HepG2 (cell line): ENCODE results near the gene SLC29A2. TPM values are rescaled to one million over a fixed set of nuclear protein-coding genes. Genes with fewer than 3 reads are reported as not detected.
A peak's percentile ranks its signal among the peaks of the same experiment; 100 is the strongest.

Experiments
- ARNTL ChIP-seq: sonication (generic); formaldehyde crosslinking; IDR thresholded peaks from 2 replicates; pipeline ENCODE4 v1.4.0; 2020; ENCODE audit warnings: mild to moderate bottlenecking, missing genetic modification reagents
- CCAR2 ChIP-seq: fragments of 200-400 bp; formaldehyde crosslinking; optimal IDR thresholded peaks from 2 replicates; pipeline ENCODE3; 2018; ENCODE audit warnings: low read depth, mild to moderate bottlenecking, low read length, moderate library complexity
- CERS6 ChIP-seq: sonication (generic); formaldehyde crosslinking; IDR thresholded peaks from 2 replicates; pipeline ENCODE4 v1.5.0; 2020; ENCODE audit warnings: missing genetic modification reagents
- ETS1 ChIP-seq: sonication (generic); formaldehyde crosslinking; IDR thresholded peaks from 2 replicates; pipeline ENCODE4 v1.4.0; 2020; ENCODE audit warnings: missing genetic modification reagents
- FOXA3 ChIP-seq: IDR thresholded peaks from 2 replicates; pipeline ENCODE4 v1.6.1; 2016; ENCODE audit warnings: missing genetic modification reagents, missing compliant biosample characterization
- GTF2F1 ChIP-seq: fragments of 150-350 bp; IDR thresholded peaks from 2 replicates; pipeline ENCODE4 v1.6.1; 2014; ENCODE audit warnings: low read length
- HDAC2 ChIP-seq: sonication (generic); formaldehyde crosslinking; IDR thresholded peaks from 2 replicates; pipeline ENCODE4 v1.4.0; 2020; ENCODE audit warnings: missing genetic modification reagents
- HES4 ChIP-seq: sonication (generic); formaldehyde crosslinking; IDR thresholded peaks from 2 replicates; pipeline ENCODE4 v1.9.0; 2021; ENCODE audit warnings: mild to moderate bottlenecking, missing genetic modification reagents, borderline replicate concordance
- MBD4 ChIP-seq: IDR thresholded peaks from 2 replicates; pipeline ENCODE4 v1.6.1; 2012; ENCODE audit warnings: low read length, inconsistent platforms, borderline replicate concordance
- MED13 ChIP-seq: sonication (generic); formaldehyde crosslinking; IDR thresholded peaks from 2 replicates; pipeline ENCODE4 v1.5.0; 2020; ENCODE audit warnings: missing genetic modification reagents
- PTBP1 ChIP-seq: fragments of 200-400 bp; formaldehyde crosslinking; IDR thresholded peaks from 2 replicates; pipeline ENCODE4 v1.6.1; 2018; ENCODE audit warnings: low read length, low read depth; ENCODE audit not compliant: poor library complexity, severe bottlenecking
- RFX1 ChIP-seq: fragments of 450-650 bp; IDR thresholded peaks from 2 replicates; pipeline ENCODE4 v1.6.1; 2017
- RNF2 ChIP-seq: fragments of 450-650 bp; conservative IDR thresholded peaks from 2 replicates; pipeline ENCODE4 v1.6.1; 2016; ENCODE audit warnings: low read depth
- SALL1 ChIP-seq: sonication (generic); formaldehyde crosslinking; IDR thresholded peaks from 2 replicates; pipeline ENCODE4 v1.8.0; 2022; ENCODE audit warnings: mild to moderate bottlenecking, missing genetic modification reagents
- TFDP2 ChIP-seq: sonication (generic); formaldehyde crosslinking; IDR thresholded peaks from 2 replicates; pipeline ENCODE4 v1.4.0; 2020; ENCODE audit warnings: missing genetic modification reagents
- ZBTB44 ChIP-seq: sonication (generic); formaldehyde crosslinking; IDR thresholded peaks from 2 replicates; pipeline ENCODE4 v1.4.0; 2020; ENCODE audit warnings: missing genetic modification reagents
- ZNF232 ChIP-seq: sonication (generic); formaldehyde crosslinking; IDR thresholded peaks from 2 replicates; pipeline ENCODE4 v1.4.0; 2020; ENCODE audit warnings: missing genetic modification reagents, borderline replicate concordance
- ZNF572 ChIP-seq: sonication (generic); formaldehyde crosslinking; IDR thresholded peaks from 2 replicates; pipeline ENCODE4 v1.5.1; 2020; ENCODE audit warnings: mild to moderate bottlenecking, missing genetic modification reagents
- ZNF678 ChIP-seq: sonication (generic); formaldehyde crosslinking; IDR thresholded peaks from 2 replicates; pipeline ENCODE4 v1.4.0; 2020; ENCODE audit warnings: mild to moderate bottlenecking, missing genetic modification reagents
- ZNF704 ChIP-seq: sonication (generic); formaldehyde crosslinking; IDR thresholded peaks from 2 replicates; pipeline ENCODE4 v1.8.1; 2023; ENCODE audit warnings: mild to moderate bottlenecking, inconsistent platforms, moderate library complexity, missing genetic modification reagents, borderline replicate concordance
- ZSCAN29 ChIP-seq: sonication (generic); formaldehyde crosslinking; conservative IDR thresholded peaks from 2 replicates; pipeline ENCODE4 v1.4.0; 2020; ENCODE audit warnings: mild to moderate bottlenecking, missing genetic modification reagents
- polyA plus RNA-seq, 8 experiments: library from polyadenylated mRNA; depleted of rRNA in 3 of 8; stranded (reverse) in 7 of 8; unstranded in 1 of 8; fragments of >200 nt; fragmentation: Illumina TruSeq in 4 of 8; extraction: Trizol in 4 of 8; gene quantifications; 2 replicates each; pipeline versions ENCODE4 v1.2.1 to v1.2.3, GENCODE V29; 2011 to 2016; ENCODE audit warnings: low read depth in 4 of 8, missing spikeins in 1 of 8, mixed read lengths in 1 of 8; ENCODE audit not compliant: insufficient read depth in 1 of 8
- total RNA-seq, 5 experiments: library from RNA; depleted of rRNA; stranded (reverse); fragments of >200 nt; fragmentation: Illumina TruSeq; extraction: Trizol; gene quantifications; 2 replicates each; pipeline ENCODE4 v1.2.3, GENCODE V29; 2016; ENCODE audit warnings: low read depth in 1 of 5
- TF ChIP-seq, protein P1 (sequence below): sonication (generic); formaldehyde crosslinking; IDR thresholded peaks from 2 replicates; pipeline ENCODE4 v1.9.0; 2022; ENCODE audit warnings: missing genetic modification reagents, mild to moderate bottlenecking, borderline replicate concordance

Gene SLC29A2
- total and polyA plus RNA-seq, 2 of the 13 experiments (the other 11 are each of a cell fraction or from before 2014, with no cell fraction given), result 0.63 to 0.66 TPM

DNA sequence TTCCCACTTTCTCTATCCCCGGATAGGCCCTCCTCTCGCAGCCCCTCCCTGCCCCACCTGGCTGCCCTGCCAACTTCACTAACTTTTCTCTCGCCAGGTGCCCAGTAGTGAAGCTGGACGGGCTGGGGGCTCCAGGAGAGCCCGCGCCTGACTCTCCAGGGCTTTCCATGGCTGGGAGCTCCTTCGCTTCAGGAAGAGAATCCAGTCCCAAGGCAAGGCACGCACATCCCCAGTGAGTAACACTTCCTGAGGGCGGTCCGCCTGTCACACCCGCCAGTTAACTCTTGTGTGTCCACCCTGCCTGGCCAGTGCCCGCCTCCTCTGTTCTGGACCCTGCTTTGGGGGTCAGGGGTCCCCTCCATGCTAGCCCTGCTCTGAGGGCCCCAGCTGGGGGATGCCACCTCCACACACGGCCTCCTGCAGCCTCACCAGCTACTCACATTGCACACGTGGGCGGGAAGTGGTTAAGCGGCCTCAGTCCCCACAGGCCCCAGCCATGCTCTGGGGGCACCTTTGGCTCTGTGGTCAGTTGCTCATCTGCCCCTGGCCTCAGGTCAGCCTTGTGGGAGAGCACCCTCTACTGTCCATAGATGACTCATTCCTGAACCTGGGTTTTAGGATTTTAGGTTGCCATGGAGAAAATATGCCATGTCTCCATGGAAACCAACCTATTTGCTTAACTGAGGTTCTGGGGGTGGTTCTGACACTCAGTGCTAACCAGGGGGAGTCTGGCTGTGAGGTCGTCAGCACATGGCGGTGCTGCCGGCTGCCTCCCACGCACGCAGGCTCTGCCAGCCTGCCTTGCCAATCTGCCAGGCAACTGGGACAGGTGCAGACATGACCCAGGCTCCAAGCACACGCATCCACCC, 35.1 kb downstream of the SLC29A2 start, which contains the start of gene RIN1 (continued):
- TF ChIP-seq RFX1, result peak; percentile 90
- TF ChIP-seq RNF2, result 0 out of 2 replicates have a peak, but pooled peaks have one; percentile 65
- peak; percentile 41; the same call in 1 of the 2 replicates for TF ChIP-seq ZNF232 (CRISPR knock-in tag)
- TF ChIP-seq, protein P1, sequence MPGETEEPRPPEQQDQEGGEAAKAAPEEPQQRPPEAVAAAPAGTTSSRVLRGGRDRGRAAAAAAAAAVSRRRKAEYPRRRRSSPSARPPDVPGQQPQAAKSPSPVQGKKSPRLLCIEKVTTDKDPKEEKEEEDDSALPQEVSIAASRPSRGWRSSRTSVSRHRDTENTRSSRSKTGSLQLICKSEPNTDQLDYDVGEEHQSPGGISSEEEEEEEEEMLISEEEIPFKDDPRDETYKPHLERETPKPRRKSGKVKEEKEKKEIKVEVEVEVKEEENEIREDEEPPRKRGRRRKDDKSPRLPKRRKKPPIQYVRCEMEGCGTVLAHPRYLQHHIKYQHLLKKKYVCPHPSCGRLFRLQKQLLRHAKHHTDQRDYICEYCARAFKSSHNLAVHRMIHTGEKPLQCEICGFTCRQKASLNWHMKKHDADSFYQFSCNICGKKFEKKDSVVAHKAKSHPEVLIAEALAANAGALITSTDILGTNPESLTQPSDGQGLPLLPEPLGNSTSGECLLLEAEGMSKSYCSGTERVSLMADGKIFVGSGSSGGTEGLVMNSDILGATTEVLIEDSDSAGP (CRISPR knock-in tag), result peak; percentile 89; the same call in 1 of the 2 replicates
- TF ChIP-seq GTF2F1, result no peak
- TF ChIP-seq FOXA3 (CRISPR knock-in tag), result peak; percentile 64
- TF ChIP-seq SALL1 (CRISPR knock-in tag), result peak; percentile 93
- 0 out of 2 replicates have a peak, but pooled peaks have one; percentile 17 for TF ChIP-seq ZNF704 (CRISPR knock-in tag)
- no peak for TF ChIP-seq MBD4
- no peak for TF ChIP-seq ZNF678 (CRISPR knock-in tag)
- TF ChIP-seq CCAR2, result peak; percentile 69
- peak; percentile 89 for TF ChIP-seq ARNTL
- peak; percentile 68; the same call in 1 of the 2 replicates for TF ChIP-seq TFDP2 (CRISPR knock-in tag)
- no peak for TF ChIP-seq ETS1 (CRISPR knock-in tag)
- TF ChIP-seq HES4 (CRISPR knock-in tag), result no peak
- TF ChIP-seq MED13 (CRISPR knock-in tag), result 0 out of 2 replicates have a peak, but pooled peaks have one; percentile 13
- peak; percentile 36; the same call in 1 of the 2 replicates for TF ChIP-seq ZSCAN29
- peak; percentile 96 for TF ChIP-seq ZNF572 (CRISPR knock-in tag)
- TF ChIP-seq HDAC2, result peak; percentile 91
- TF ChIP-seq ZBTB44 (CRISPR knock-in tag), result no peak
- peak; percentile 62 for TF ChIP-seq PTBP1
- TF ChIP-seq CERS6 (CRISPR knock-in tag), result no peak
